H1 (cell line): ENCODE data around the gene GPC1. TPM values are rescaled to one million over a fixed set of nuclear protein-coding genes. Genes with fewer than 3 reads are reported as not detected.

ENCODE experiments used
- CTCF ChIA-PET: fragments of 300-600 bp; sonication (Branson Sonifier 250); formaldehyde crosslinking; loops from one replicate; lab custom pipeline; 2021; ENCODE audit not compliant: partially characterized antibody; lab: Charles Lee
- POLR2A ChIA-PET: fragments of 300-600 bp; sonication (Branson Sonifier 250); formaldehyde crosslinking; loops from one replicate; lab custom pipeline; 2021; ENCODE audit warnings: inconsistent platforms; ENCODE audit not compliant: partially characterized antibody; lab: Charles Lee
- DNase-seq, 2 experiments: peaks; one replicate each; pipeline versions ENCODE4 v3.0.0 to v3.0.0-alpha.2; 2010 to 2022; ENCODE audit warnings: low spot score in 2 of 2, low read depth in 1 of 2, mixed read lengths in 1 of 2
- FAIRE-seq: peaks from 2 replicates; lab custom pipeline; 2011; peaks lifted over from hg19 to GRCh38; lab: Jason Lieb, UNC
- H2AFZ ChIP-seq: 2 replicates; pipeline ENCODE4 v1.8.1; 2012; ENCODE audit warnings: low read length, inconsistent platforms
- H2AK5ac ChIP-seq: 2 replicates; pipeline ENCODE4 v1.6.1; 2013; ENCODE audit warnings: low read depth, low read length
- H2BK120ac ChIP-seq: replicated peaks from 2 replicates; pipeline ENCODE3; 2013; ENCODE audit warnings: low read depth, low read length, inconsistent platforms
- H2BK12ac ChIP-seq: 2 replicates; pipeline ENCODE4 v1.6.1; 2013; ENCODE audit warnings: low read depth, low read length
- H2BK15ac ChIP-seq: 2 replicates; pipeline ENCODE4 v1.6.1; 2013; ENCODE audit warnings: low read length
- H2BK20ac ChIP-seq: 2 replicates; pipeline ENCODE4 v1.6.1; 2013; ENCODE audit warnings: low read length
- H2BK5ac ChIP-seq: 2 replicates; pipeline ENCODE4 v1.6.1; 2013; ENCODE audit warnings: low read depth, low read length
- H3K14ac ChIP-seq: 2 replicates; pipeline ENCODE4 v1.6.1; 2013; ENCODE audit warnings: inconsistent platforms; ENCODE audit not compliant: insufficient read length
- H3K18ac ChIP-seq: 2 replicates; pipeline ENCODE4 v1.6.1; 2013; ENCODE audit warnings: low read length; ENCODE audit errors: extremely low read depth
- H3K23ac ChIP-seq: 2 replicates; pipeline ENCODE4 v1.6.1; 2013; ENCODE audit warnings: inconsistent platforms; ENCODE audit not compliant: insufficient read length
- H3K23me2 ChIP-seq: 2 replicates; pipeline ENCODE4 v1.6.1; 2013; ENCODE audit warnings: low read depth, low read length
- H3K27ac ChIP-seq: 2 replicates; pipeline ENCODE4 v1.6.1; 2011; ENCODE audit warnings: low read depth, low read length, inconsistent platforms
- H3K27me3 ChIP-seq, 4 experiments: replicated peaks in 1 of 4; 1 replicate in 1 of 4; 2 replicates in 3 of 4; pipeline versions ENCODE4 v1.6.1 to v1.8.1; 2011 to 2013; ENCODE audit warnings: low read length in 3 of 4, mild to moderate bottlenecking in 3 of 4, inconsistent platforms in 2 of 4, mixed read lengths in 2 of 4, moderate library complexity in 1 of 4; ENCODE audit not compliant: control insufficient read depth in 3 of 4, insufficient read depth in 3 of 4; ENCODE audit errors: extremely low read depth in 1 of 4
- H3K36me3 ChIP-seq, 4 experiments: 2 replicates each; pipeline versions ENCODE4 v1.6.1 to v1.8.1; 2011 to 2013; ENCODE audit warnings: mild to moderate bottlenecking in 4 of 4, low read length in 3 of 4, moderate library complexity in 2 of 4, control low read depth in 1 of 4, inconsistent platforms in 1 of 4; ENCODE audit not compliant: insufficient read depth in 4 of 4, control insufficient read depth in 2 of 4
- H3K4ac ChIP-seq: replicated peaks from 2 replicates; pipeline ENCODE3; 2013; ENCODE audit warnings: low read length, low read depth, mixed read lengths, inconsistent platforms; ENCODE audit not compliant: insufficient read length
- H3K4me1 ChIP-seq, 4 experiments: replicated peaks in 1 of 4; 1 replicate in 1 of 4; 2 replicates in 3 of 4; pipeline versions ENCODE4 v1.6.1 to v1.8.1; 2011 to 2013; ENCODE audit warnings: low read length in 3 of 4, inconsistent platforms in 2 of 4, mixed read lengths in 1 of 4; ENCODE audit not compliant: insufficient read depth in 4 of 4, control insufficient read depth in 3 of 4
- H3K4me2 ChIP-seq, 2 experiments: 2 replicates each; pipeline versions ENCODE4 v1.6.1 to v1.8.1; 2011 to 2013; ENCODE audit warnings: low read depth in 2 of 2, low read length in 2 of 2, control low read depth in 1 of 2, inconsistent platforms in 1 of 2, mild to moderate bottlenecking in 1 of 2; ENCODE audit not compliant: insufficient read depth in 1 of 2
- H3K4me3 ChIP-seq, 4 experiments: fragments of 200-600, 300-600 bp in 1 of 4; sonication (generic), shearing (Covaris generic), sonication (Bioruptor Twin) in 1 of 4; 2 replicates each; pipeline versions ENCODE4 v1.5.1 to v1.8.1; 2011 to 2016; ENCODE audit warnings: low read length in 4 of 4, low read depth in 3 of 4, control low read depth in 2 of 4, inconsistent platforms in 2 of 4, mild to moderate bottlenecking in 2 of 4, mixed read lengths in 1 of 4, moderate library complexity in 1 of 4; ENCODE audit not compliant: insufficient read depth in 2 of 4; ENCODE audit errors: extremely low read depth in 1 of 4
- H3K56ac ChIP-seq: replicated peaks from 2 replicates; pipeline ENCODE3; 2013; ENCODE audit warnings: low read depth, mild to moderate bottlenecking, mixed read lengths, low read length, inconsistent platforms; ENCODE audit not compliant: insufficient read length
- H3K79me1 ChIP-seq: 2 replicates; pipeline ENCODE4 v1.6.1; 2013; ENCODE audit warnings: low read depth, low read length, control low read depth
- H3K79me2 ChIP-seq, 2 experiments: 2 replicates each; pipeline versions ENCODE4 v1.6.1 to v1.8.1; 2012 to 2013; ENCODE audit warnings: low read length in 2 of 2, mild to moderate bottlenecking in 2 of 2, inconsistent platforms in 1 of 2; ENCODE audit not compliant: insufficient read depth in 2 of 2, control insufficient read depth in 1 of 2
- H3K9ac ChIP-seq, 4 experiments: replicated peaks in 1 of 4; 1 replicate in 1 of 4; 2 replicates in 3 of 4; pipeline versions ENCODE4 v1.6.1 to v1.8.1; 2011 to 2013; ENCODE audit warnings: low read depth in 3 of 4, low read length in 3 of 4, control low read depth in 2 of 4, mild to moderate bottlenecking in 2 of 4, moderate library complexity in 2 of 4, inconsistent platforms in 1 of 4; ENCODE audit errors: extremely low read depth in 1 of 4
- H3K9me3 ChIP-seq, 2 experiments: 2 replicates each; pipeline versions ENCODE4 v1.6.1 to v1.8.1; 2012 to 2013; ENCODE audit warnings: mild to moderate bottlenecking in 2 of 2, moderate library complexity in 2 of 2, control low read depth in 1 of 2, inconsistent platforms in 1 of 2, low read depth in 1 of 2, low read length in 1 of 2, mixed read lengths in 1 of 2; ENCODE audit not compliant: insufficient read depth in 2 of 2
- H4K20me1 ChIP-seq, 2 experiments: replicated peaks in 1 of 2; 2 replicates each; pipeline versions ENCODE3 to v1.8.1; 2011 to 2013; ENCODE audit warnings: inconsistent platforms in 2 of 2, low read length in 2 of 2, mild to moderate bottlenecking in 1 of 2; ENCODE audit not compliant: insufficient read depth in 2 of 2, control insufficient read depth in 1 of 2
- H4K5ac ChIP-seq: 2 replicates; pipeline ENCODE4 v1.6.1; 2013; ENCODE audit warnings: low read length, low read depth, mixed read lengths, inconsistent platforms; ENCODE audit not compliant: insufficient read length
- H4K8ac ChIP-seq: 2 replicates; pipeline ENCODE4 v1.8.0; 2013; ENCODE audit warnings: mild to moderate bottlenecking, moderate library complexity, low read length, inconsistent platforms; ENCODE audit not compliant: insufficient read depth; ENCODE audit errors: extremely low read depth
- H4K91ac ChIP-seq: replicated peaks from 2 replicates; pipeline ENCODE3; 2013; ENCODE audit warnings: low read length, mixed read lengths, inconsistent platforms; ENCODE audit not compliant: insufficient read length
- CHD2 ChIP-seq: IDR thresholded peaks from 2 replicates; pipeline ENCODE4 v1.6.1; 2012; ENCODE audit warnings: low read length, improper control_type of control experiment
- KDM4A ChIP-seq: IDR thresholded peaks from one replicate; pipeline ENCODE4 v1.7.1; 2012; ENCODE audit warnings: low read depth, mild to moderate bottlenecking, moderate library complexity, low read length, inconsistent platforms; ENCODE audit not compliant: severe bottlenecking
- PHF8 ChIP-seq: fragments of 200-600 bp; sonication (generic); conservative IDR thresholded peaks from 2 replicates; pipeline ENCODE4 v1.7.1; 2012; ENCODE audit warnings: low read depth, mild to moderate bottlenecking, inconsistent platforms, low read length, moderate library complexity
- POLR2AphosphoS5 ChIP-seq: IDR thresholded peaks from 2 replicates; pipeline ENCODE4 v1.6.1; 2011; ENCODE audit warnings: low read depth, low read length
- RBBP5 ChIP-seq: IDR thresholded peaks from 2 replicates; pipeline ENCODE4 v1.7.1; 2012; ENCODE audit warnings: low read depth, mild to moderate bottlenecking, inconsistent platforms, low read length, moderate library complexity, borderline replicate concordance
- RNF2 ChIP-seq: fragments of 200-900, 300-1000 bp; sonication (generic); IDR thresholded peaks from 2 replicates; pipeline ENCODE4 v1.7.1; 2016; ENCODE audit warnings: borderline replicate concordance, low read depth, mild to moderate bottlenecking, antibody characterized with exemption, low read length; ENCODE audit not compliant: poor library complexity, severe bottlenecking; ENCODE audit errors: missing control alignments
- TAF1 ChIP-seq: IDR thresholded peaks from 2 replicates; pipeline ENCODE4 v1.6.1; 2011; ENCODE audit warnings: mild to moderate bottlenecking, low read depth, low read length
- TBP ChIP-seq: IDR thresholded peaks from 2 replicates; pipeline ENCODE4 v1.6.1; 2011; ENCODE audit warnings: low read depth, low read length, improper control_type of control experiment
- YY1 ChIP-seq: IDR thresholded peaks from 2 replicates; pipeline ENCODE4 v1.6.1; 2011; ENCODE audit warnings: low read depth, mild to moderate bottlenecking, low read length
- WGBS, 2 experiments: shearing (Covaris generic) in 1 of 2; methylation state at CpG; one replicate each; pipeline versions ENCODE4 v1.1.6 to v1.1.7; 2013 to 2015; ENCODE audit warnings: low lambda C conversion rate in 2 of 2, mixed read lengths in 2 of 2, inconsistent platforms in 1 of 2, low coverage in 1 of 2, missing lambda C conversion rate in 1 of 2; ENCODE audit not compliant: insufficient replicate concordance in 2 of 2, insufficient coverage in 1 of 2, insufficient read length in 1 of 2; ENCODE audit errors: extremely low coverage in 1 of 2, missing lambda C conversion rate in 1 of 2; 5-methylcytosine and 5-hydroxymethylcytosine counted together
- polyA plus RNA-seq, 7 experiments: library from polyadenylated mRNA; depleted of rRNA in 3 of 7; stranded (reverse) in 5 of 7; unstranded in 2 of 7; fragments of >200 nt in 5 of 7; fragments of 200-250 nt in 2 of 7; gene quantifications; 1 replicate in 5 of 7; 2 replicates in 1 of 7; 4 replicates in 1 of 7; pipeline versions ENCODE4 v1.2.1 to v1.2.3, GENCODE V29; 2011 to 2013; ENCODE audit warnings: missing spikeins in 2 of 7, mixed read lengths in 2 of 7
- total RNA-seq: library from RNA; stranded (reverse); fragmentation: NEBNext Ultra II Directional; extraction: Animal tissue kit (Norgen Biotek cat#: 25700); gene quantifications from 2 replicates; pipeline ENCODE4 v1.2.1, GENCODE V29; 2021
- TF ChIP-seq, protein P1 (sequence below): IDR thresholded peaks from 2 replicates; pipeline ENCODE4 v1.6.1; 2012; ENCODE audit warnings: low read length, inconsistent platforms

The GPC1 gene
- total and polyA plus RNA-seq, 2 of the 8 experiments (the other 6 are each of a cell fraction or from before 2014, with no cell fraction given) = 21.9 to 28.3 TPM

GRCh38 chr2:240452462-240453256 is 17.2 kb downstream of the GPC1 start:
- WGBS, 2 experiments = 0% methylated on average over 4 of the region's 103 CpGs; no CpG with 5 or more reads in 1 of the 2 experiments
- H3K18ac ChIP-seq = no peak overlapping the region
- CTCF ChIA-PET = interaction anchor here (1.1 kb wide), 1 partner anchor 11 kb away, joined by 5 read pairs; no protein-coding TSS in a partner anchor
- peaks cover 42 to 49% of the 10 kb centered on the region in 2 experiments for H4K20me1 ChIP-seq
- H3K14ac ChIP-seq = no peak overlapping the region
- H3K36me3 ChIP-seq = no peaks in the 10 kb centered on the region; a peak in 1 of 8 replicates
- H3K23ac ChIP-seq = no peak overlapping the region
- peaks cover 3% of the 10 kb centered on the region for H3K79me1 ChIP-seq
- H3K79me2 ChIP-seq = no peaks in the 10 kb centered on the region
- peak overlapping the region; percentile 37 to 72 (median 52); a peak in 7 of 8 replicates for H3K4me3 ChIP-seq
- H4K91ac ChIP-seq = no peak overlapping the region
- TF ChIP-seq KDM4A = peak; percentile 64
- no peak for TF ChIP-seq RBBP5
- no peak for TF ChIP-seq POLR2AphosphoS5
- no peak for TF ChIP-seq RNF2
- 0 out of 2 replicates have a peak, but pooled peaks have one; percentile 37 for TF ChIP-seq TAF1
- TF ChIP-seq YY1 = no peak
- no peak for TF ChIP-seq CHD2
- TF ChIP-seq PHF8 = no peak
- TF ChIP-seq, protein P1, sequence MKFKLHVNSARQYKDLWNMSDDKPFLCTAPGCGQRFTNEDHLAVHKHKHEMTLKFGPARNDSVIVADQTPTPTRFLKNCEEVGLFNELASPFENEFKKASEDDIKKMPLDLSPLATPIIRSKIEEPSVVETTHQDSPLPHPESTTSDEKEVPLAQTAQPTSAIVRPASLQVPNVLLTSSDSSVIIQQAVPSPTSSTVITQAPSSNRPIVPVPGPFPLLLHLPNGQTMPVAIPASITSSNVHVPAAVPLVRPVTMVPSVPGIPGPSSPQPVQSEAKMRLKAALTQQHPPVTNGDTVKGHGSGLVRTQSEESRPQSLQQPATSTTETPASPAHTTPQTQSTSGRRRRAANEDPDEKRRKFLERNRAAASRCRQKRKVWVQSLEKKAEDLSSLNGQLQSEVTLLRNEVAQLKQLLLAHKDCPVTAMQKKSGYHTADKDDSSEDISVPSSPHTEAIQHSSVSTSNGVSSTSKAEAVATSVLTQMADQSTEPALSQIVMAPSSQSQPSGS = no peak
- TF ChIP-seq TBP = no peak
- H3K23me2 ChIP-seq = peaks cover 7% of the 10 kb centered on the region; the same call in 1 of the 2 replicates
- FAIRE-seq = no peak
- no peak overlapping the region for H2BK120ac ChIP-seq
- peak overlapping the region; percentile 60 for H4K8ac ChIP-seq
- H2AK5ac ChIP-seq = no peak overlapping the region
- peak overlapping the region in 1 of 4 experiments; percentile 14; a peak in 2 of 7 replicates for H3K9ac ChIP-seq
- no peak overlapping the region for H2BK12ac ChIP-seq
- H3K4me1 ChIP-seq = peaks cover 0 to 55% (median 34%) of the 10 kb centered on the region in 4 experiments; a peak in 6 of 7 replicates
- no peak overlapping the region for H3K27ac ChIP-seq
- H2AFZ ChIP-seq = no peak overlapping the region; the same call in 1 of the 2 replicates
- H2BK15ac ChIP-seq = no peak overlapping the region
- H2BK5ac ChIP-seq = no peak overlapping the region
- POLR2A ChIA-PET = no interaction called here
- no peak overlapping the region for H3K56ac ChIP-seq
- H2BK20ac ChIP-seq = no peak overlapping the region
- peak in 1 of 2 experiments; percentile 80 for DNase-seq
- no peak overlapping the region for H3K4ac ChIP-seq
- H3K9me3 ChIP-seq = no peaks in the 10 kb centered on the region
- H3K4me2 ChIP-seq = peak overlapping the region; percentile 43 to 86
- peaks cover 15 to 35% (median 28%) of the 10 kb centered on the region in 4 experiments for H3K27me3 ChIP-seq
- no peak overlapping the region for H4K5ac ChIP-seq
